Measurements from ENCODE around the gene PLA2R1. TPM values are rescaled to one million over a fixed set of nuclear protein-coding genes. Genes with fewer than 3 reads are reported as not detected.
A peak's percentile ranks its signal among the peaks of the same experiment; 100 is the strongest.

The PLA2R1 gene
- total and polyA plus RNA-seq, 10 of the 15 experiments (the other 5 are each of a cell fraction or from before 2014, with no cell fraction given): 0.01 to 0.05 (median 0.02) TPM; not detected in 6

GRCh38 chr2:159904959-159905305 lies 157.5 kb downstream of the PLA2R1 start (continued):
- TF ChIP-seq SMAD5 (IDR thresholded peaks at IDR 0.05; ENCODE audit: low read depth) (no peak; the same call in 1 of the 2 replicates), SMARCA5 (IDR thresholded peaks at IDR 0.05) (0 out of 2 replicates have a peak, but pooled peaks have one; percentile 12), SMAD1 (IDR thresholded peaks at IDR 0.05; ENCODE audit: low read depth, partially characterized antibody) (peak; percentile 28), ZNF207 (IDR thresholded peaks at IDR 0.05; ENCODE audit: borderline replicate concordance) (no peak), KLF5 (IDR thresholded peaks at IDR 0.05; ENCODE audit: partially characterized antibody) (no peak), RB1 (IDR thresholded peaks at IDR 0.05; ENCODE audit: borderline replicate concordance) (peak; percentile 13; the same call in 1 of the 2 replicates), ZZZ3 (IDR thresholded peaks at IDR 0.05; ENCODE audit: control insufficient read depth, insufficient read length, low read depth) (no peak), GATAD2B (conservative IDR thresholded peaks at IDR 0.05; ENCODE audit: low read depth) (peak; percentile 87), IRF5 (IDR thresholded peaks at IDR 0.05; ENCODE audit: borderline replicate concordance) (no peak), RELB (IDR thresholded peaks at IDR 0.05; ENCODE audit: low read depth) (peak; percentile 90), POLR2AphosphoS2 (IDR thresholded peaks at IDR 0.05; ENCODE audit: low read depth, low read length) (no peak), POU2F2 (IDR thresholded peaks at IDR 0.05; ENCODE audit: borderline replicate concordance, low read depth, low read length) (0 out of 3 replicates have a peak, but pooled peaks have one; percentile 52), JUND (IDR thresholded peaks at IDR 0.05; ENCODE audit: low read depth, low read length) (no peak), NR2C1 (IDR thresholded peaks at IDR 0.05) (no peak), MYC (IDR thresholded peaks at IDR 0.05; ENCODE audit: insufficient read depth, insufficient read length, insufficient replicate concordance, low read length, severe bottlenecking) (no peak), KAT2A (conservative IDR thresholded peaks at IDR 0.05; ENCODE audit: control insufficient read depth, low read depth, low read length) (no peak), EP300 (IDR thresholded peaks at IDR 0.05; ENCODE audit: borderline replicate concordance in 1 of 2, control insufficient read depth in 1 of 2, low read depth in 2 of 2, low read length in 2 of 2) (peak; percentile 29 to 58; a peak in 2 of 4 replicates), MYB (IDR thresholded peaks at IDR 0.05; ENCODE audit: borderline replicate concordance, low read depth, low read length) (no peak), MXI1 (IDR thresholded peaks at IDR 0.05; ENCODE audit: low read depth, low read length) (0 out of 2 replicates have a peak, but pooled peaks have one; percentile 31), MTA2 (IDR thresholded peaks at IDR 0.05; ENCODE audit: low read depth) (peak; percentile 76), NKRF (conservative IDR thresholded peaks at IDR 0.05) (no peak), NFIC (IDR thresholded peaks at IDR 0.05; ENCODE audit: low read depth, low read length) (no peak), E2F4 (IDR thresholded peaks at IDR 0.05; ENCODE audit: low read depth, low read length) (no peak), NFXL1 (IDR thresholded peaks at IDR 0.05; ENCODE audit: borderline replicate concordance) (no peak), STAT1 (conservative IDR thresholded peaks at IDR 0.05) (0 out of 2 replicates have a peak, but pooled peaks have one; percentile 66), TCF12 (IDR thresholded peaks at IDR 0.05; ENCODE audit: low read depth, low read length) (no peak)
